ENCODE data around the gene PKMYT1.

GRCh38 chr16:3020604-3021448 is 40.6 kb upstream of the PKMYT1 start:
- TF ChIP-seq CTCF (IDR thresholded peaks at IDR 0.05; ENCODE audit: poor library complexity, severe bottlenecking) (no peak), POLR2AphosphoS5 (IDR thresholded peaks at IDR 0.05) (no peak), REST (IDR thresholded peaks at IDR 0.05; ENCODE audit: borderline replicate concordance) (no peak), EP300 (conservative IDR thresholded peaks at IDR 0.05; ENCODE audit: poor library complexity, severe bottlenecking) (no peak), EZH2 (IDR thresholded peaks at IDR 0.05; ENCODE audit: borderline replicate concordance, insufficient read depth, low read length, poor library complexity, severe bottlenecking) (no peak), MXI1 (conservative IDR thresholded peaks at IDR 0.05; ENCODE audit: poor library complexity, severe bottlenecking) (no peak), TAF1 (IDR thresholded peaks at IDR 0.05; ENCODE audit: low read depth) (no peak), SMC3 (conservative IDR thresholded peaks at IDR 0.05; ENCODE audit: poor library complexity) (no peak), RAD21 (conservative IDR thresholded peaks at IDR 0.05) (no peak)
